NOMO-1 (cell line): Measurements from ENCODE around the gene FTO.
"Not testable (repeated sequence)": the region's sequence is repeated elsewhere in the genome, so short reads cannot be mapped to it uniquely, and the experiment has no call there.

ENCODE experiments used
- DNase-seq, 2 experiments: peaks; one replicate each; lab custom pipeline; 2025; ENCODE audit not compliant: unreplicated experiment in 2 of 2; lab: John Stamatoyannopoulos, UW

The FTO gene

GRCh38 chr16:54165912-54166865 lies 462.2 kb downstream of the FTO start:
- no peak for DNase-seq

GRCh38 chr16:54169112-54169511 lies 465.2 kb downstream of the FTO start:
- no peak for DNase-seq

GRCh38 chr16:54171626-54172537 lies 467.9 kb downstream of the FTO start:
- DNase-seq: peak; percentile 3 to 72

- no peak for DNase-seq
These were observed 469.5 kb downstream of the FTO start for GRCh38 chr16:54173490-54173889.

DNA sequence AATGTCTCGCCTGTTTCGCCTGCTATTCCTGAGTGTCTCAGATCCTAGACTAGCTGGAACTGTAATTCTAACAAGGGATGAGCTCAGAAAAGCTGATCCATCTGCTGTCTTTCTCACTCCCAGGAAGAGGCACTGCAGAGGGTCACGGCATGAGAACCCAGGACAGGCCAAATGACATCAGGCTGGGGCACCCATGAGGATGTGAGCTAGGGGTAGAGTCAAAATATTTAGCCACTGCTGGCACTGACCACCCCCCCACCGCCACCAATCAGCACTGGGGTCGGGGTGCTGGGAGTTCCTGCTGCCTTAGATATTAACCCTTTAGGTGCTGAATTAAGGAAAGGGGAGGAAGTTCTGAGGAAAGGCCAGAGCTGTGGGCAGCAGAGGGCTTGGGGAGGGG lies 470.2 kb downstream of the FTO start:
- DNase-seq: no peak

DNA sequence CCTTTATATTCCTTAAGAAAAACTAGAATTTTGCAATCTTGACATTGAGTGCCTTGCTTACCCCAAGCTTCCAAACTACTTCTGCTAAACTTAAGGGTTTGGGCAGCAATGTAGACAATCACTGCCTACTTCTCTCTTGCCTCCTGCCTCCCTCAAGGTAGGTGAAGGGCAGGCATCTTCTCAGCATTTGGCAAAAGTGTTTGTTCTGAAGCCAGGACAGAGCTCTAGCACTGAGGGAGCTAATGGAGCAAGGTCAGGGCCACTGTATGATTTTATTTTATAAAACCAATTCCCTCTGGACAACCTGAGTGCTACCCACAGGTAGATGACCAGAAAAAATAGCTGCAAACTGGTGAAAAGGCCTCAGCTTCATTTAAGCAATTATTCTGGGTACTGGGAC lies 470.8 kb downstream of the FTO start:
- DNase-seq: peak; percentile 39 to 42

DNA sequence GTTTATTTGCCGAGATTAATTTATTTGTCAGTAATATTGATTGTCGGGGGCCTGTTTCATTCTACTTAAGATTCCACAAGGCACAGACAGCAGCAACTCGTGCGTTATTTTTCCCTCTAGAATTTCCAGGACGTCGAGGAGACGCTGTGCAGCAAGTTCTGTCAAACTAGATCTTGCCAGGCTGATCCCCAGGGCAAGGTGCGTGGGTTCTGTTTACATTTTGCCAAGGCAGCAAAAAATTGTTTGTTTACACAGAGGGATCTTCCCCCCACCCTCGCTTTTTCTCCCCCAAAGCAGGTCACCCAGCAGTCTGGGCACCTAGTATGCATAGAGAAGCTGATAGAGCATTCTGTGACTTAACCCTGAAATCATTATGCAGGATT lies 471.2 kb downstream of the FTO start:
- no peak for DNase-seq

DNA sequence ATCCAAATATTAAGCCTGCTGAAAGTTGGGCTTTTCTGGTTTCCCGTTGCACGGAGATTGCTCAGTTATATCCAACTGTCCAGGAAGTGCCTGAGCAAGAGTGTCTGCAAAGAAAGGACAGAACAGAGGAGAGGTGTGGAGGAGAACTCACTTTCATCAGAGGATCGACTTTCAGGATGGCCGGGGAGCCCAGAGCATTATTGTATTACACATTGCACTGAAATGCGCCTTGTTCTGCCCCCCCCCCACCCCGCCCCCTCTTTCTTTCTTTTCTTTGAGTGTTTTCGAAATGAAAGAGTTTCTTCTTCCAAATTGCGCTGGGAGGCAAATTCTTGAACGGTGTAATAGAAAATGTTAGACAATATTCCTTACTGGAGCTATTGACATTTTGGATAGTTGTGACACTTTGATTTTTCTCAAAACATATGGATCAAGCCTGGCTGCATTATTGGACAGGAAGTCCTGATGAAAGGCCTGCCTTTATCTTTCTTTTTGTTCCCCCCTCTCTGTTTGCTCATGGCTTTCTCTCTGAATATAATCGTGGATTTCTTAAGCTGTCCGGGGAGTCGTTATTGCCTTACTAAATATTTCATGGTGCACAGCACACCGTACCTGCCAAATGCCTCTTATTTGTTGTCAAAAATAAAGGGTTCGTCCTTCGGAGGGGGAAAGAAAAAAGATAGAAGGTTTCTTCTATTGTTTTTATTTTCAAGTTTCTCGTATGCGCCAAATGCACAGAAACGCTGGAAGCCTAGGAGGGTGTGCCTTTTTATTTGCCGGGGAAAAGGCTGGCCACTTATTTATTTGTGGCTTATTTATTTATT lies 471.8 kb downstream of the FTO start:
- peak in 1 of 2 experiments; percentile 12 for DNase-seq

GRCh38 chr16:54176376-54176901 lies 472.5 kb downstream of the FTO start:
- DNase-seq: peak; percentile 45 to 72

- no peak for DNase-seq
These were observed 473.3 kb downstream of the FTO start for GRCh38 chr16:54177052-54177861.

GRCh38 chr16:54177862-54178477 lies 474.0 kb downstream of the FTO start:
- DNase-seq: no peak

- no peak for DNase-seq
These were observed 474.6 kb downstream of the FTO start for GRCh38 chr16:54178478-54178976.

- DNase-seq: no peak
These were observed 476.7 kb downstream of the FTO start for GRCh38 chr16:54180421-54181359.

- DNase-seq: not testable (repeated sequence)
These were observed 477.9 kb downstream of the FTO start for GRCh38 chr16:54181683-54182329.

DNA sequence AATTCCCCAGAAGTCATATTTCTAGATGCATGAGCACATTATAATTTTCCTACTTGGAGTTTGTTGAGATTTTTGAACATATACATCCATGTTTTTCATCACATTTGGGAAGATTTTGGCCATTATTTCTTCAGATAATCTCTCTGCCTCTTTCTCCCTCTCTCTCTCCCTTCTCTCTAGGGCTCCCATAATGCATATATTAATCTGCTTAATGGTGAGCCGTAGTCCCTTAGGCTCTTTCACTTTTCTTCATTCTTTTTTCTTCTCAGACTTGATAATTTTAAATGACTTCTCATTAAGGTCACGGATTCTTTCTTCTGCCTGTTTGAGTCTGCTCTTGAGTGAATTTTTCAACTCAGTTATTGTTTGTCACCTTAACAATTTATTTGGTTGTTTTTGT lies 481.1 kb downstream of the FTO start:
- no peak for DNase-seq

DNA sequence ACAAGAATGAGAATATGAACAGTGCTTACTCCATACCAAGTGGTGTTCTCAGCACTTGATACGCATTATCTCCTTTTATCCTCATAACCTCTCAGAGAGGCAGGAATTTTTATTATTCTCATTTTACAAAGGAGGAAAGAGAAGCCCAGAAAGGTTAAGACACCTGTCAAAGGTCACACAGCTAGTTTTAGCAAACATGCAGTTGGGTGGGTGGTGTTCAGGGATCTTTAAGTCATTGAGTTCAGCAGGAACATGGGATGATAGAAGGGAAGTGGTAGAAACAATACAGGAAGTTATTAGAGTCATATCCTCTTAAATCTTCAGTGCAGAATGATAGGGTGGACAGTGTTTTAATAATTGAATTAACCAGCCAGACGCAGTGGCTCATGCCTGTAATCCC lies 487.2 kb downstream of the FTO start:
- DNase-seq: peak in 1 of 2 experiments; percentile 6

DNA sequence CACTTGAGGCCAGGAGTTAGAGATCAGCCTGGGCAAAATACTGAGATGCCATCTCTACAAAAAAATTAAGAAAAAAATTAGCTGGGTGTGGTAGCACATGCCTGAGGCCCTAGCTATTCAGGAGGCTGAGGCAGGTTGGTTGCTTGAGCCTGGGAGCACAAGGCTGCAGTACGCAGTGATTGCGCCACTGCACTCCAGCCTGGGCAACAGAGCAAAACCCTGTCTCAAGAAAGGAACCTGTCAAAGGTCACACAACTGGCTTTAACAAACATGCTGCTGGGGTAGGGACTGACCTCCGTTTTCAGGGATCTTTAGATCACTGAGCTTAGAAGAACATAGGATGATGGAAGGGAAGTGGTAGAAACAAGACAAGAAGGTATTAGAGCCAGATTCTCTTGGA lies 487.6 kb downstream of the FTO start:
- DNase-seq: no peak
